Epithelial cell of prostate (primary cell): ENCODE data around the gene TMEM196.
A peak's percentile ranks its signal among the peaks of the same experiment; 100 is the strongest.
"Not testable (repeated sequence)": the region's sequence is repeated elsewhere in the genome, so short reads cannot be mapped to it uniquely, and the experiment has no call there.

Source experiments
- DNase-seq: peaks from one replicate; pipeline ENCODE4 v3.0.0-alpha.2; 2011; ENCODE audit warnings: low read depth, low spot score
- H3K27ac ChIP-seq: fragments of 450-650 bp; 2 replicates; pipeline ENCODE4 v1.5.1; 2017; ENCODE audit warnings: mild to moderate bottlenecking

The TMEM196 gene

GRCh38 chr7:19708397-19709248, 64.8 kb downstream of the TMEM196 start, which contains the start of gene POLR1F:
POLR1F (minus strand) TSS chr7:19709037; CDS start chr7:19709016, 21 bp downstream.
- peak; percentile 68 for DNase-seq
- peak within 1 kb of the TSS; percentile 15 for H3K27ac ChIP-seq

GRCh38 chr7:19707240-19707639, 66.2 kb downstream of the TMEM196 start:
- DNase-seq: no peak
- H3K27ac ChIP-seq: no peak overlapping the region

GRCh38 chr7:19705663-19706062, 67.8 kb downstream of the TMEM196 start:
- no peak overlapping the region for H3K27ac ChIP-seq
- DNase-seq: no peak

- no peak for DNase-seq
- no peak overlapping the region for H3K27ac ChIP-seq
These were observed 71.9 kb downstream of the TMEM196 start for GRCh38 chr7:19701471-19701870.

GRCh38 chr7:19700936-19701335, 72.5 kb downstream of the TMEM196 start:
- no peak overlapping the region for H3K27ac ChIP-seq
- DNase-seq: no peak

GRCh38 chr7:19698331-19698730, 75.1 kb downstream of the TMEM196 start:
- DNase-seq: no peak
- H3K27ac ChIP-seq: no peak overlapping the region

- H3K27ac ChIP-seq: no peak overlapping the region
- no peak for DNase-seq
These were observed 76.5 kb downstream of the TMEM196 start for GRCh38 chr7:19696926-19697325.

- DNase-seq: no peak
- no peak overlapping the region for H3K27ac ChIP-seq
These were observed 81.1 kb downstream of the TMEM196 start for GRCh38 chr7:19692111-19692828.

- H3K27ac ChIP-seq: no peak overlapping the region
- no peak for DNase-seq
These were observed 82.7 kb downstream of the TMEM196 start for GRCh38 chr7:19690736-19691135.

- H3K27ac ChIP-seq, DNase-seq: not testable (repeated sequence)
These were observed 84.3 kb downstream of the TMEM196 start for GRCh38 chr7:19689130-19689529.

- DNase-seq: no peak
- no peak overlapping the region for H3K27ac ChIP-seq
These were observed 91.8 kb downstream of the TMEM196 start for GRCh38 chr7:19681596-19681995.

GRCh38 chr7:19677180-19677579, 96.2 kb downstream of the TMEM196 start:
- H3K27ac ChIP-seq: no peak overlapping the region
- no peak for DNase-seq

GRCh38 chr7:19675816-19676215, 97.6 kb downstream of the TMEM196 start:
- no peak for DNase-seq
- H3K27ac ChIP-seq: no peak overlapping the region

GRCh38 chr7:19674266-19674960, 99.0 kb downstream of the TMEM196 start:
- no peak for DNase-seq
- peak overlapping the region; percentile 34 for H3K27ac ChIP-seq

GRCh38 chr7:19670806-19671205, 102.6 kb downstream of the TMEM196 start:
- DNase-seq: no peak
- no peak overlapping the region for H3K27ac ChIP-seq
